Measurements from ENCODE around the gene SFT2D1.
A peak's percentile ranks its signal among the peaks of the same experiment; 100 is the strongest.

SFT2D1 gene

DNA sequence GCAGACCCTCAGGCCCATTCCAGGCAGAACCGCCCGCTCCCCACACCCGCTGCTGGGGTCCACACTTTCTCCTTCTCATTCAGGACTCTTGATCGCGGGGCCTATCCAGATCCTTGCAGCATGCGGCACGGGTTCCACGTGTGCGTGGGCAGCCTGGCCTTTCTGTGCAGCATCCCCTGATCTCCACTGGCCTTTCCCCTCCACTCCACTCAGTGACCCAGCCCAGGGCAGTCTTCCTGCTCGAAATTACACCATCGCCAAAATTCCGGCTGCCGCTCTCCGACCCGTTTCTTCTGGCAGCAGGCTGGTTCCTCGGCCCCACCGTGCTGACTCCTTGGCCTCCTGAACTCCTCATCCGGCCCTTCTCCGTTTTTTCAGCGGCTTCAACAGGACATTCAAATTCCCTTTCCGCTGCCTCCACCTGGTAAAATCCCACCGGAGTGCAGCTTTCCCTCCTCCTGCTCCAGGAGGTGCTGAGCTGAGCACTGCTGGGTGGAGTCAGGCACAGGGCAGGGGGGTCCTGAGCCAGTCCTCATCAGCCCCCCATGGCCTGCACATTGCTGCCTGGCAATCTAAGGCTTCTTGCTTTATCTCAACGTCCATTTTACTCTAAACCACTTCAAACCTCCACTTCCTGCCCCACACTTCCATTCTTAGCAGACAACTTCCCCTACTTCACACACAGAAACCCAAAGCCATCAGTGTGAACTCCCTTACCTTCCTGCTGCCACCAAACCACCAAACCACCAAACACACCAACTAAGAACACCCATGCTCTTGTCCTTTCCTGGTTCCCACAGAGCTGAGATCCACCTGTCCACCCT lies 9.0 kb downstream of the SFT2D1 start:
- no peak for DNase-seq

DNA sequence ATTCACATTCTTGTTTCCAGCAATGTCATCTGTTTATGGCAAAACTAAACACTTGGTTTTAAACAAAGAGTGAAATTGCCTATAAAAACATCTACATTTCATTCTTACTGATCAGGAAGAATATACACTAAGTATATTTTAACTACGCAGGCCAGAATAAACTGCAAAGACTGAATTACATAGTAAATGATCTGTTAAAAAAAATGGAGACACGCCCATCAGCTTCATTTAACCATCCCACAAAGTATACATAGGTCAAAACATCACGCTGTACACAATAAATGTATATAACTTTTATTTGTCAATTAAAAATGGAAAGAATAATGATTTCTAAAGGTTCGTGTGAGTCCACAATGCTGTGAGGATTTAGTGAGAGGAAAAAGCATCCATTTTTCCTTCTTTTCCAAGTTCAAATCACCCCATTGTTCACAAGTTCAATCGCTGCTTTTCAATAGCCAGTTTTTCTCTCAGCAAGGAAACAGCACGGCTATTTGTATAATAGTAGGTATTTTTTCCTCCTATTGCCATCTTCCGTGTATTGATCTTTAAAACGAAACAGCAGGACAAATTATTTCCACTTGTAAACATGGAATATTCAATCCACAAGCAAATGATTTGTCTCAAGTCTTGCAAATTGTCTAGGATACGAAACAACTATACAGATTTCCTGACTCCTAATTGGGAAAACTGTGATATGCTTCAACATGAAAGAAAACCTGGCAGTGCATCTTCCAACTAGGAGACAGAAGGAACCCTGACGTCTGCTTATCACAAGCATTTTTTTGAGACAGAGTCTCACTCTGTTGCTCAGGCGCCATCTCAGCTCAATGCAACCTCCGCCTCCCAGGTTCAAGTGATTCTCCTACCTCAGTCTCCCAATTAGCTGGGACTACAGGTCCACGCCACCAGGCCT lies 10.6 kb downstream of the SFT2D1 start:
- no peak for DNase-seq

- no peak for DNase-seq
Observed at GRCh38 chr6:166330612-166331011, 11.7 kb downstream of the SFT2D1 start.

GRCh38 chr6:166325383-166326042 lies 16.8 kb downstream of the SFT2D1 start:
- no peak for DNase-seq

GRCh38 chr6:166323395-166323794 lies 18.9 kb downstream of the SFT2D1 start:
- no peak for DNase-seq

GRCh38 chr6:166318649-166319600 lies 23.4 kb downstream of the SFT2D1 start:
- DNase-seq = no peak

DNA sequence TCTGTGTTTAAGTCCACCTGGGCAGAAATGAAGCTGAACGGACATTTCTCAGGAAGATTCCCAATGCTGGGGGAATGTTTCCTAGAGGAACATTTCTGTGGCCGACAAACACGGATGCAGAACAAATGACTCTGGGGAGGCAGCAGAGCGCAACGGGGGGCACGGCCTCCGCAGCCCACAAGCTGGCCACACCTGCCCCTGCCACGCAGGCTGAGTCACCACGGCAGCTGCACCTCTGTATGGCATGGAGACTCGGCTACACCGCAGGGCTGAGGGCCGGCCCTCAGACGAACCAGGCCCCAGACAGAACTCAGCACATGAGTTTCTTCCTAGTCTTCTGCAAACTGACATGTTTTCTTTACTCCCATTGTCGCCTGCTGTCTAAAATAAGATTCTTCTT lies 24.1 kb downstream of the SFT2D1 start:
- DNase-seq = no peak

DNA sequence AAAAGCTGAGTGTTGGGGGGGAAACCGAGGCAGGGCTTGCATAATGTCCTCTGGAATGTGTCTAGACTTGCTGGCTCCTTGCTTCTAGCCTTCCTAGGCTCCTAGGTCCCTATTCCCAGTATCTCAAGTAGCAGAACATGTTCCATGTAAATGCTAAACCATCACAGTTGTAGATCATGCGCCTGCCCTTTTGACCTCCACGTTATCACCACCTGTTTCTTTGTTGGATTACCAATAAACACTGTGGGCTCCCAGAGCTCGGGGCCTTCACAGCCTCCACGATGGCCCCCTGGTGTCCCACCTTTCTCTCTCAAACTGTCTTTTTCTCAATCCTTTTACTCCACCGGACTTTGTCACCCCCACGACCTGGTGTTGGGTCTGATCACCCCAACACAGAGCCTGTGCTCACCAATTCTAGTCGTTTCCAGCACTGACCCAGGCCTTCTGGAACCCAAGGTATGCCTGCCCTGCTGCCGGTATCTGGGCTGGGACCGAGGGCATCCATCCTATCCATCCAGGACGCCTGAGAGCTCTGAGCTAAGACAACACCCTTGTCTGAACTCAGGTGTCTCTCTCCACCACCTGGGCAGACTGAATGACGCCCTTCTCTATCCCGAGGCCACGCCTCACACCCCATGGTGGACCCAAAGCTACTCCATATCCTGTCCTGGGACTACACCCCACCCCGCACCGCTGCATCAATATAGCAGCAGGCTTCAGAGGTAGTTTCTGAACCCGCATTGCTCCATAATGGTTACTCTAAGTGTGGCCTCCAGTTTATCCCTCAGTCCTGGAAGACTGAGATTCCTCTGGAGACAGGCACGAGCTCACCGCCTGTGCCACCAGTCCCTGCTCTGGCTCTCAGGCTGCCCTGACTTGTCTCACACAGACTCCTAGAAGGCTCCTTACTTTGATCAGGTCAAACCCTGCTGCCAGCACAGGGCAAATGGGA lies 24.8 kb downstream of the SFT2D1 start:
- DNase-seq = no peak

- no peak for DNase-seq
Observed at GRCh38 chr6:166315436-166315835, 26.9 kb downstream of the SFT2D1 start.

- DNase-seq = no peak
Observed at GRCh38 chr6:166314454-166314853, 27.9 kb downstream of the SFT2D1 start.

- DNase-seq = peak; percentile 49
Observed at GRCh38 chr6:166313255-166314070, 28.9 kb downstream of the SFT2D1 start.

DNA sequence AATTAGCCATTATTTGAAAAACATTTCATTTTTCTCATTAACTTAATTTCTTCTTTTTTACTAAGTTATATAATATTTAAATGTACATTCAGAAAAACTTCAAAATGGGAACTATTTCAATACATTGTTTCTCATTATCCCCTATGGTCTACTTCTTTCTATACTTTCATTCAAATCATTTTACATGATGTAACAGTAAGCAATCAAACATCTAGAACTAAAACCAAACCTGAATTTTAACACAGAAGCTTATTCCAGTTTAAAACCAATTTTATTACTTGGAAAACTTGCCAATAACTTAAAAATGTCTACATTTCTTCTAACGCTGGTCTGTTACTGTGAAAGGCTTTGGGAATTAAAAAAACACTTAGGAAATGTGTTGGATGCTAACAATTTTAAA lies 29.5 kb downstream of the SFT2D1 start:
- DNase-seq = no peak

DNA sequence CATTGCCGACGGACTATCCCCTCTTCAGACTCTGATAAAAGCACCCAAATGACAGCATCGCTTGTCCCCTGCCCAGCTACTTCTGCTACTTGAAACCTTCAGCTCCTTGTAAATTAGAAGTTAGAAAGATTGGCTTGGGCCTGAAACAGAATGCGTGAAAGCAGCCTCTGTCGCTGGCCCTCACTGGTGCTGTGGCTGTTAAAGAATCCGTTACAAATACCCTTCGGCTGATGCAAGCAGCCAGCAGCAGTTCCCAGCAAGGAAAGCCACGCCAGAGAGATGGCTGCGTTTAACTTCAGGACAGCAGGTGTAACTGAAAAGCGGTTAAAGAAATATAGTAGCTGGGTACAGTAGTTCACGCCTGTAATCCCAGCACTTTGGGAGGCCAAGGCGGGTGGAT lies 31.7 kb downstream of the SFT2D1 start:
- DNase-seq = no peak

DNA sequence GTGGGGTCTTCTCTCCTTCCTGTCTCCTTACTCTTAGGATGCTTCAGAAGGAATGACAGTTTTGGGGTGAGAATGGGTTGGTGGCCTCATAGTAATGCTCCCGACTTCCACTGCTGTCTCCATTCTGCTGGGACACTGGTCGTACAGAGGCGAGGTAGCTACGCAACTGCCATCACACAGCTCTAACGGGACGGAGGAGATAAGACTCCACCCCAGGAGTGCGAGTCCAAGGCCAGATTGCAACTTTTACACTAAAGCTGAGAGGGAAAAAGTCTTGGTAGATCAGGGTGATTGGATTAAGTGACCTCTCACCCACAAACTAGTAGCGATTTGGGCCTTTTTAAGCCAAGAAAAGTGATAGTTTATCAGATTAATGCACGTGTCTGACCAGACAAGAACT lies 32.4 kb downstream of the SFT2D1 start:
- DNase-seq = no peak

- DNase-seq = no peak
Observed at GRCh38 chr6:166308769-166309589, 33.4 kb downstream of the SFT2D1 start.

DNA sequence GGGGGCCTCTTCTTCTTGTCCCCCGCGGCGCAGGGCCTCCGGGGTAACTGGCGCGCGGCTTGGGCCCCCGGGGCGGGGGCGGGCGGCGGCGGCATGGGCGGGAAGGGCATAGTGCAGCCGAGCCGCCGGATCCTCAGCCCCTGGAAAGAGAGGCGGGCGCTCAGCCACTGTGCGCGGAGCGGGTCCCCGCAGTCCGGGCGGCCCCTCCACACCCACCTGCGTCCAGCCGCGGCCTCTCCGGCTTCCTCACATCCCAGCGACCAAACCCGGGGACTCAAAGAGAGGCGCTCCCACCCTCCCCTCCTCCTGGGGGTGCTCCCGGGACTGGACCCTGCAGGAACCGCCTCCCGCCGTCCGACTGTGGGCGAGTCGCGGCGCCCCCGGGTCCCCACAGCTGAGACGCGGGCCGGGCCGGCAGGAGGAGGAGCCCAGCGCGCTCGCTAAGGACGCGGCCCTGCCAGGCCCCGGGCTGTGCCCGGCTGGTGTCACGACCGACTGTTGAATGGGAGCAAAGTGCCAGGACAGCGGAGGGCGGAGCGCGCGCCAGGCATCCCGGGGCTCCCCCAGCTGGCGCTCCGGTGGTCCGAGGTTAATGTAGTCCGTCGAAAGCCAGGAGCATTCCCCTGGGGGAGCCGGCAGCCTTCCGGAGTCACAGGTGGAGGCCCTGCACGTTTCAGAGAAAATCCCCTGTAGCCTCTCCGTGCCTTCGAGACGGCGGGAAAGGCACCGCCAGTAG lies 34.1 kb downstream of the SFT2D1 start, which contains the start of gene PRR18:
Gene PRR18 (minus strand): TSS at position 360 of the 736 bp plus-strand sequence. CDS start 250 bp downstream, at position 110.
- no peak for DNase-seq

DNA sequence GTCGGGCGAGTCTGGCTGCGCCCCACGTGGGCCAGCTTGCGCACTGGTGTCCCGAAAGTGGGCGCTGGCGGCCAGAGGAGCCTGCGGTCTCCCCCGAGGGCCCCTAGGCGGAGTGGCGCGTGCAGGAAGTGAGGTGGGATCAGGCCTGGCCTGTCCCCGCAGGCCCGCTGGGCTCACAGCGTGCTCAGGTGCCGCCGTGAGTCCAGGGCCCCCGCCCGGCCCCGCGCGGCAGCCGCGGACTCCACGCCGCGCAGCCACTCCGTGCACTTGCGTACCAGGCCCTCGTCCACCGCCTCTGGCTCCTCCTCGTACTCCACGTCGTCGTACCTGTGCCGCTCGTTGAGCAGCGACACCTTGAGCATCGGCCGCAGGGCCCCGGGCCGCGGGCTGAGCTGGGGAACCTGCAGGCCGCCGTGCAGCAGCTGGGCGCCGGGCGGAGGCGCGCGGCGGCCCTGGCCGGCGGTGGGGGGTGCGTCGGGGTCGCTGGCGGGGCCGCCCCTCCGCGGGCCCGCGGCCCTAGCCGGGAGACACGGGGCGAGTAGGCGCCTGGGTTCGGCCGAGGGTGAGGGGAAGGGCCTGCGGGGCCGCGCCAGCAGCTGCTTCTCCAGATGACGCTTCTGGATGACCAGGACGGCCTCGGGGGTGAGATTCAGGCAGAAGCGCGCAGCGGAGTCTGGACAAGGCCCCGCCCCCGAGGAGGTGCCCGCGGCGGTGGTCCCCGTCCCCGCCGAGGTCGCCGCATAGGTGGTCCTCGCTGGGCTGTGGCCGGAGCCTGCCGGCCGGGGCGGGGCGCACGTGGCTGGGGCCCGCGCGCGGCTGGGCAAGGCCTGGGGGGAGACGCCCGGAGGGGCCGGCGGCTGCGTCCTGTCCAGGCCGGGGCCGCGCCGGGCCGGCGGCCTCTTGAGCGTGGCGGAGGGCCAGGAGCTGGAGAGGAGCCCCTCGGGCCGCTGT lies 35.0 kb downstream of the SFT2D1 start:
- peak; percentile 24 for DNase-seq
